ENCODE results near the gene FAAP100.

GRCh38 chr17:81557276-81558114 is 5.3 kb upstream of the FAAP100 start:
- TF ChIP-seq EZH2 (IDR thresholded peaks at IDR 0.05; ENCODE audit: insufficient read depth, poor library complexity, severe bottlenecking) (no peak), EZH2phosphoT487 (IDR thresholded peaks at IDR 0.05; ENCODE audit: insufficient read depth, low read depth) (no peak)

Measured in GM23248 (cell line).